Type B pancreatic cell (in vitro differentiated cells): Measurements from ENCODE around the gene HMG20B. TPM values are rescaled to one million over a fixed set of nuclear protein-coding genes. Genes with fewer than 3 reads are reported as not detected.

Source experiments
- DNase-seq: peaks from one replicate; pipeline ENCODE4 v3.0.0; 2021; ENCODE audit warnings: mixed read lengths; ENCODE audit not compliant: unreplicated experiment; ENCODE audit errors: extremely low spot score
- H3K27ac Mint-ChIP-seq: 2 replicates; pipeline ENCODE4 v1.8.0; 2021; ENCODE audit warnings: mild to moderate bottlenecking, mixed read lengths
- H3K27me3 Mint-ChIP-seq: 2 replicates; pipeline ENCODE4 v1.8.0; 2021; ENCODE audit warnings: mixed read lengths
- H3K36me3 Mint-ChIP-seq: 2 replicates; pipeline ENCODE4 v1.8.0; 2021; ENCODE audit warnings: mixed read lengths
- H3K4me1 Mint-ChIP-seq: one replicate; pipeline ENCODE4 v1.8.0; 2021; ENCODE audit warnings: mixed read lengths; ENCODE audit not compliant: unreplicated experiment
- H3K4me3 Mint-ChIP-seq: 2 replicates; pipeline ENCODE4 v1.8.0; 2021; ENCODE audit warnings: mild to moderate bottlenecking, mixed read lengths
- H3K9me3 Mint-ChIP-seq: 2 replicates; pipeline ENCODE4 v1.8.0; 2021; ENCODE audit warnings: mixed read lengths
- total RNA-seq: library from RNA; stranded (reverse); gene quantifications from 2 replicates; pipeline ENCODE4 v1.2.1, GENCODE V29; 2021; ENCODE audit warnings: low replicate concordance
- TF ChIP-seq, protein P1 (sequence below): fragments of 200-600 bp; sonication (generic); conservative IDR thresholded peaks from 2 replicates; pipeline ENCODE4 v1.5.0; 2021; ENCODE audit warnings: antibody characterized with exemption, mild to moderate bottlenecking

Gene HMG20B
- total RNA-seq, 1 donor from 2014 or later = 78.3 TPM

DNA sequence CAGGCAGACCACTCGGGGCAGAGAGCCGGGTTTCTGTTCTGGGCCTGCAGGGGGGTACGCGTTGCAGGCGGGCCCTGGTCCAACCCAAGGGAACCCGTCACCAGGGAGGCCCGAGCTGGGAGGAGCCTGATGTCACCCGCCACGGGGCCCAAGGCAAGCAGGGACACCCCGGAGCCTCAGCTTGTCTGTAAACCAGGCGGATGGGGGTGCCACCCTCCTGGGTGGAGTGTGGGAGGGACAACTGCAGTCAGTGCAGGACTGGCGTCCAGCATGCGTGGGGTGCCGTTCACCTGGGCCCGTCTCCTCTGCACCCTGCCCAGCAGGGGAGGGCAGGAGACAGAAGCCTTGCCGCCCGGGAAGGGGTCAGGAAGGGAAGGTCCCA, 46.9 kb downstream of the HMG20B start:
- Mint-ChIP-seq H3K27ac (no peak overlapping the region), H3K4me3 (no peak overlapping the region), H3K27me3 (no peaks in the 10 kb centered on the region), H3K36me3 (no peaks in the 10 kb centered on the region), H3K4me1 (peaks cover 5% of the 10 kb centered on the region), H3K9me3 (no peaks in the 10 kb centered on the region)
- TF ChIP-seq, protein P1, sequence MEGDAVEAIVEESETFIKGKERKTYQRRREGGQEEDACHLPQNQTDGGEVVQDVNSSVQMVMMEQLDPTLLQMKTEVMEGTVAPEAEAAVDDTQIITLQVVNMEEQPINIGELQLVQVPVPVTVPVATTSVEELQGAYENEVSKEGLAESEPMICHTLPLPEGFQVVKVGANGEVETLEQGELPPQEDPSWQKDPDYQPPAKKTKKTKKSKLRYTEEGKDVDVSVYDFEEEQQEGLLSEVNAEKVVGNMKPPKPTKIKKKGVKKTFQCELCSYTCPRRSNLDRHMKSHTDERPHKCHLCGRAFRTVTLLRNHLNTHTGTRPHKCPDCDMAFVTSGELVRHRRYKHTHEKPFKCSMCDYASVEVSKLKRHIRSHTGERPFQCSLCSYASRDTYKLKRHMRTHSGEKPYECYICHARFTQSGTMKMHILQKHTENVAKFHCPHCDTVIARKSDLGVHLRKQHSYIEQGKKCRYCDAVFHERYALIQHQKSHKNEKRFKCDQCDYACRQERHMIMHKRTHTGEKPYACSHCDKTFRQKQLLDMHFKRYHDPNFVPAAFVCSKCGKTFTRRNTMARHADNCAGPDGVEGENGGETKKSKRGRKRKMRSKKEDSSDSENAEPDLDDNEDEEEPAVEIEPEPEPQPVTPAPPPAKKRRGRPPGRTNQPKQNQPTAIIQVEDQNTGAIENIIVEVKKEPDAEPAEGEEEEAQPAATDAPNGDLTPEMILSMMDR = no peak
- no peak for DNase-seq

DNA sequence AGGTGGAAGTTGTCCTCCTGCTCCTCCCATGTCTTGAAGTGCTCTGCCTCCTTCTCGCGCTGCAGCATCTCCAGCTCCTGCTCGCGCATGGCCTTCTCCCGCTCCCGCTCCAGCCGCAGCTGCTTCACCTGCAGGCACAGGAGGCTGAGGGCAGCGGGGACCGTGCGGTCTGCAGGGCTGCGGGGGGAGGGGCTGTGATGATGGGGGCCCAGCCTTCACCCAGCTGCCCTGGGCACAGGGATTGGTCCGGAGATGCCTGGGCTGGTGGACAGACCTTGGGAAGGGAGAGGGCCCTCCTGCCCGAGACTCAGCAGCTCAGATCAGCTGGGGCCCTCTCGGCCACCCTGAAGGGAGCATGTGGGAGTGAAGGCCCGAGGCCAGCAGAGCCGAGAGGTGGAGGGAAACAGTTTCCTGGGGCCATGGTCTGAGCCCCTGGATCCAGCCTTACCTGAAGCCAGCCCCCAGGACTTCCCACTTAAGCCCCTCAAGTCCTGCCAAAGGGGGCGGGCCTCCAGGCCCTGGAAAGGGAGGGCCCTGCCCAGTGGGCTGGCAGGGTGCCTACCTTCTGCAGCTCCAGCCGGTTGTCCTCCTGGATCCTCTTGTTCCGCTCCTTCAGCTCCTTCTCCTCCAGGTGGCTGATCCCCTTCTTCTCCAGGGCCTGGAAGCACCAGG, 47.5 kb downstream of the HMG20B start:
- Mint-ChIP-seq H3K27ac (no peak overlapping the region), H3K9me3 (no peaks in the 10 kb centered on the region), H3K36me3 (no peaks in the 10 kb centered on the region), H3K4me3 (no peak overlapping the region), H3K27me3 (no peaks in the 10 kb centered on the region), H3K4me1 (peaks cover 8% of the 10 kb centered on the region)
- TF ChIP-seq, protein P1 = no peak
- DNase-seq = no peak

- H3K36me3 Mint-ChIP-seq = no peaks in the 10 kb centered on the region
- H3K27me3 Mint-ChIP-seq = no peaks in the 10 kb centered on the region
- H3K27ac Mint-ChIP-seq = no peak overlapping the region
- H3K4me1 Mint-ChIP-seq = peaks cover 11% of the 10 kb centered on the region
- TF ChIP-seq, protein P1 = no peak
- no peak overlapping the region for H3K4me3 Mint-ChIP-seq
- H3K9me3 Mint-ChIP-seq = no peaks in the 10 kb centered on the region
- no peak for DNase-seq
Observed at GRCh38 chr19:3620817-3621547, 48.2 kb downstream of the HMG20B start.

DNA sequence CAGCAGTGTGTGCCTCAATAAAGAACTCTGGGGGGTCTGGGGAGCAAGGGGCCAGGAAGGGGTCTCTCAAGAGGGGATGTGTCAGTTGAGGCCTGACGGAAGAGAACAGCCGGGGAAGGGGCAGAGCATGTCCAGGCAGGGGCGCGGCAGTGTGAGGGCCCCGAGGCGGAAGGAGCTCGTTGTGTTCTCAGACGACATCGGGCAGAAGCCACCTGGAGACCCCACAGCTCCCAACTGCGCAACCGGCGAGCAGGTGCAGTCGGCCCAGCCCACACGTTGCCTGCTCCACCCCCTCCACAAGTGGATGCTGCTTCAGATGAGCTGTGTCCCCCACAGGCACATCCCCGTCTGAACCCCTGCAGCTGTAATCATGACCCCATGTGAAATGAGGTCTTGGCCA, 48.9 kb downstream of the HMG20B start:
- H3K27ac Mint-ChIP-seq = no peak overlapping the region

GRCh38 chr19:3622224-3622623, 49.5 kb downstream of the HMG20B start:
- H3K36me3 Mint-ChIP-seq = peaks cover 4% of the 10 kb centered on the region
- no peak overlapping the region for H3K27ac Mint-ChIP-seq
- TF ChIP-seq, protein P1 = no peak
- no peaks in the 10 kb centered on the region for H3K9me3 Mint-ChIP-seq
- no peak for DNase-seq
- no peaks in the 10 kb centered on the region for H3K27me3 Mint-ChIP-seq
- no peak overlapping the region for H3K4me3 Mint-ChIP-seq
- H3K4me1 Mint-ChIP-seq = peaks cover 20% of the 10 kb centered on the region

More for the DNA sequence above, 48.9 kb downstream of the HMG20B start:
- TF ChIP-seq, protein P1 = no peak
- H3K9me3 Mint-ChIP-seq = no peaks in the 10 kb centered on the region
- no peaks in the 10 kb centered on the region for H3K36me3 Mint-ChIP-seq
- H3K27me3 Mint-ChIP-seq = no peaks in the 10 kb centered on the region
- DNase-seq = no peak
- no peak overlapping the region for H3K4me3 Mint-ChIP-seq
- peaks cover 14% of the 10 kb centered on the region for H3K4me1 Mint-ChIP-seq
